GM13977 (cell line): ENCODE results near the gene DLST.

ENCODE experiments used
- DNase-seq: peaks from one replicate; pipeline ENCODE4 v3.0.0; 2012; ENCODE audit warnings: low spot score
- CTCF ChIP-seq: IDR thresholded peaks from 2 replicates; pipeline ENCODE4 v1.5.1; 2012; ENCODE audit warnings: mild to moderate bottlenecking, control low read depth; ENCODE audit not compliant: insufficient read depth; ENCODE audit errors: extremely low read depth, missing control alignments
- in situ Hi-C: fragments of 300-500 bp; cut with MboI; formaldehyde crosslinking; loops from one replicate; pipeline ENCODE4 v1.12.0; 2022; ENCODE audit warnings: low sequenced_read_pairs, low pct_unique_long_range_greater_than_20kb, mixed read lengths, inconsistent platforms; ENCODE audit not compliant: unreplicated experiment

Gene DLST

DNA sequence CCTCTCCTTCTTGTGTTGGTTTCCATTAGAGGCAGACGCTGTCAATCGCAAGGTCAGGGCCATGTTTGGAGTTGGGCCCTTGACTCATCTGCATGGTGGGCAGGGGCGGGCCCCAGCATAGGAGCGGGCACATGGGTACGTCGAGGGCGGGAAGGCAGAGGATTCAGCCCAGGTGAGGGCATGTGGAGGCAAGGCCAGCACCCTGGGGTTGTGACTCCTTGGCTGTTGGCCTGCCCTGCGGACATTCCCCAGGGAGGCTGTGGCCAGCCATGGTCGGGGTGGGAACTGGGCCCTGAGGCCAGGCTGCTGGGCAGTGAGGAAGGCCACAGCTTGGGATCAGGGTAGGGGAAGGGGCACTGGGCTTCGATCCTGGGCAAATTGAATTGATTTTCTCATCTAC, 31.1 kb downstream of the DLST start:
- in situ Hi-C loops: no loop called here
- no peak for DNase-seq
- no peak for TF ChIP-seq CTCF

DNA sequence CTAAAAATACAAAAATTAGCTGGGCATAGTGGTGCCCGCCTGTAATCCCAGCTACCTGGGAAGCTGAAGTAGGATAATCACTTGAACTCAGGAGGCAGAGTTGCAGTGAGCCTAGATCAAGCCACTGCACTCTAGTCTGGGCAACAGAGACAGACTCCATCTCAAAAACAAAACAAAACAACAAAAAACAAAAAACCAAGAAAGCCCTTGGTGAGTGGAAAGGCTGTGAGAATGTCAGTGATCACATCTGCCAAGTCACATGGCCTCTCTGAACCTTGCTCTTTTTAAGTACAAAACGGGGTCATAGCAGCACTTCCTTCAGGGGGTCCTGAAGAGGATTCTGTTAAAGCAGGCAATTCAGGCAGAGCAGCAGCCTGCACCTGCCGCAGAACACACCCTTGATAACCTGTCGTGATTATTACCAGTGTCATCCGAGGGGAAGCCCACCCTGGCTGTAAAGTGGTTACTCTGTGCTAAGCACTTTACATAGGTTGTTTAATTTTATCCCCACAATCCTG, 31.7 kb downstream of the DLST start:
- DNase-seq: no peak
- in situ Hi-C loops: no loop called here
- TF ChIP-seq CTCF: no peak

DNA sequence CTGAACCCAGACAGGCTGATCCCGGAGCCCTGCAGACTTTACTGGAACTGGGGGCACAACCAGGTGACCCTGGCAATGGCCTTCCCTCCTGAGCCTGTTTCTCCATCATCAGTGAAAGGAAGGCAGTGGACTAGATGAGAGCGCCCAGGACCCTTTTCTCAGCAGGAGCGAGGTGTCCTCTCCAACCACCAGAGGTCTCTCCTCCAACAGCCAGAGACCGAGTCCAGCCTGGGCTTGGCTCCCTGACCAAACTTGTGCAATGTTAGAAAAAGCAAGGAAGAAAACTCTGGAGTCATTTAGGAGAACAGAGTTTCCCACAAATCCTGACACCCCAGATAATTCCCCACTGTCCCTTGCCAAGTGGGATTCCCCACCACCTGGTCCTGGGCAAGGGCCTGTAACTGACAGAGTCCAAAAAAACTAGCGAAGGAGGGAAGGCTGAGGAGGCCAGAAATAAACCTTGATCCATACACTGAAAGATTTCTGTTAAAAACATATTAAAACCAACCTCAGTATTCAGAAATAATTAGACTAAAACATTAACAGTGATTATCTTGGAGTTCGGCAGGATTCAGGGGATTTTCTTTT, 32.4 kb downstream of the DLST start:
- in situ Hi-C loops: no loop called here
- peak; percentile 61 for TF ChIP-seq CTCF
- peak; percentile 75 for DNase-seq

DNA sequence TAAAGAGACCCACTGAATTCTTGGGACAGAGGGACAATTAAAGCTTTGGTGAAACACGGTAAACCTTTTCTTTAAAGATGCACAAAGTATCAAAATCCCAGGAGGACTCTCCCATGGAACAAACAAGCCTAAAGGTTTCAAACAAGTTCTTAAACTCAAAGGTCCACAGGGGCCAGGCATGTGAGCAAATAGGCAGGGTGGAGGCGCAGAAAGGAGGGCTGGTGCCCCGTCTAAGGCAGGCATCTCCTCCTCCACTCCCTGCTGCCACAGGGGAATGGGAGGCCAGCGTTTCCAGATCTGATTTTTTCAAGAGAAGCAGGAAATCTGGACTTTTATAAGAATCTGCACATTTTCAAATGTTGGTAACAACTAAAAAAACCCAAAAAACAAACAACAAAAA, 33.7 kb downstream of the DLST start:
- in situ Hi-C loops: no loop called here
- TF ChIP-seq CTCF: no peak
- DNase-seq: no peak

DNA sequence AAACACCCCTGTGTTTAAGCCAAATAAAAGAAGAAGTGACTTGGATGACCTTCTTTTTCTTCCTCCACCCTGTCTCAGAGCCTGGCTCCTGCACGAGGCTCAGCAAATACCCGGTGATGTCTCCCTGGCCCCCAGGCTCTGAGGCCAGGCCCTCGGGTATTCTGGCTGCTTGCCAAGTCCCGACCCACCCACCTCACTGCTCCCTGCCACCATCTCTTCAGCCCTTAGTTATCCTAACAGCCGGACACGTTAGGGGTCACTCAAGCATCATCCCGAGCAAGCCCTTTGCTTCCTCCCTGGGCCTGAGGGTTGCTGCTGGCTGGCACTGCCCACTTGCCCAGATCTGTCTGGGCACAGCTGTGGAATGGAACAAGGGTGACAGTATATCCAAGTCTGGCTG, 34.1 kb downstream of the DLST start:
- DNase-seq: no peak
- in situ Hi-C loops: no loop called here
- no peak for TF ChIP-seq CTCF

- in situ Hi-C loops: no loop called here
- no peak for TF ChIP-seq CTCF
- DNase-seq: no peak
Measured at GRCh38 chr14:74917178-74917543, 35.4 kb downstream of the DLST start.
